ENCODE measurements around the gene TTC39C.
"Not testable (repeated sequence)": the region's sequence is repeated elsewhere in the genome, so short reads cannot be mapped to it uniquely, and the experiment has no call there.

TTC39C gene

DNA sequence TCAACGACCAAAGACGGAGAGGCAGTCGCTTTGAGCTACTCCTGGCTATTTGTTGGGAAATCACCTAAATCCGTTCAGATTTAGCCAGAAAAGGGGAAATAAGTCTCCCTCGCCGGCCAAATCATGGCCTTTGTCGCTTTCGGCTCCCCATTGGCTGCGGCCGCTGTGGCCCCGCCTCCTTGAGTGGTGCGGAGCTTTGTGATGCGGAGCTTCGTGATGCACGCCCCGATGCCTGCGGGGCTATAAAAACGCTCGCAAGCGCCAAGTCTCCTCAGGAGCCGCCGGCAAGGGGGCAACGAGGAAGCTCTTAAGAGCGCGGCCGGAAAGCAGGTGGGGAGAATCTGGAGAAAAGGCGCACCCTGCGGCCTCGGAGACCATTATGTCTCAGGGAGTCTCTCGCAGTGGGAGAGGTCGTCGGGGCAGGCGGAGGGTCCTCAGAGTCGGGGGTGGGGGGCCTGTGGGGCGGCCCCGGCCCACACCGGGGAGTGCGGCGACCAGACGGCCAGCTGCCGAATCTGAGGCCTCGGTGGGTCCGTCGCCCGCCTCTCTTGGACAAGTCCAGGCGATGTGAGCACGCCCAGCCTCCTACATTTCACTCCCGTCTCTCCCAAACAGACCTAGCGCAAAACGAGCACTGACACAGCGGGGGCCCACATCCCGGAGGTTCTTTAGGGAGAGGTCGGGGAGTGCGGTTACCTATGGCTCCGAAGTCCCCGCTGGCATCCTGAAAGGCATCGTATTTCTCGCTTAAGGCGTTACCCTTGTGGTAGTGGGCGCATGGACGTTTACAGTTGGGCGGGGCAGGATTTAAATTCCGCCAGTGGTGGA, 124.4 kb downstream of the TTC39C start, which contains the start of gene CABYR:
Gene CABYR, plus strand, starts transcription at position 274 of the 828 bp plus-strand sequence. CDS start 4,053 bp downstream, outside the sequence.
- TF ChIP-seq SUZ12 (IDR thresholded peaks at IDR 0.05; ENCODE audit: extremely low read depth, insufficient read depth, insufficient read length) (no peak), ZNF274 (IDR thresholded peaks at IDR 0.05; ENCODE audit: low read depth, low read length) (no peak)
- Histone ChIP-seq H3K4me3 (ENCODE audit: insufficient read length, low read depth) (peak within 1 kb of the TSS; percentile 61), H3K36me3 (ENCODE audit: insufficient read depth, insufficient read length, low read length) (peaks cover 6% of the 10 kb centered on the region), H3K4me1 (ENCODE audit: insufficient read depth, insufficient read length) (no peaks in the 10 kb centered on the region), H3K9me3 (ENCODE audit: insufficient read depth, low read length) (no peaks in the 10 kb centered on the region), H3K27me3 (ENCODE audit: insufficient read depth, insufficient read length) (no peaks in the 10 kb centered on the region), H3K9ac (ENCODE audit: insufficient read length, low read depth) (peak within 1 kb of the TSS; percentile 80)
- DNase-seq (ENCODE audit: low read depth, low spot score): peak; percentile 83

DNA sequence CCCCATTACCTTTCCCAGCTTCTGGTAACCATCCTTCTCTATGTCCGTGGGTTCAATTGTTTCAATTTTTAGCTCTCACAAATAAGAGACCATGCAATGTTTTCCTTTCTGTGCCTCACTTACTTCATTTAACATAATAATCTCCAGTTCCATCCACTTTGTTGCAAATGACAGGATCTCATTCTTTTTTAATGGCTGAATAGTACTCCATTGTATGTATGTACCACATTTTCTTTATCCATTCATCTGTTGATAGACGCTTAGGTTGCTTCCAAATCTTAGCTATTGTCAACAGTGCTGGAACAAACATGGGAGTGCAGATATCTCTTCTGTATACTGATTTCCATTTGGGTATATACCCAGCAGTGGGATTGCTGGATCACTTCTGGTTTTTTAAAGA, 126.1 kb downstream of the TTC39C start:
- Histone ChIP-seq H3K36me3 (ENCODE audit: insufficient read depth, insufficient read length, low read length) (peaks cover 22% of the 10 kb centered on the region), H3K4me1 (ENCODE audit: insufficient read depth, insufficient read length) (no peaks in the 10 kb centered on the region), H3K9me3 (ENCODE audit: insufficient read depth, low read length) (no peaks in the 10 kb centered on the region), H3K27me3 (ENCODE audit: insufficient read depth, insufficient read length) (no peaks in the 10 kb centered on the region), H3K9ac (ENCODE audit: insufficient read length, low read depth) (no peak overlapping the region), H3K4me3 (ENCODE audit: insufficient read length, low read depth) (no peak overlapping the region)
- TF ChIP-seq YY1 (IDR thresholded peaks at IDR 0.05; ENCODE audit: insufficient read depth, insufficient read length): no peak
- TF ChIP-seq ZNF274 (IDR thresholded peaks at IDR 0.05; ENCODE audit: low read depth, low read length): no peak
- no peak for TF ChIP-seq SUZ12 (IDR thresholded peaks at IDR 0.05; ENCODE audit: extremely low read depth, insufficient read depth, insufficient read length)
- no peak for DNase-seq (ENCODE audit: low read depth, low spot score)

GRCh38 chr18:24142376-24142775, 127.8 kb downstream of the TTC39C start:
- TF ChIP-seq YY1 (IDR thresholded peaks at IDR 0.05; ENCODE audit: insufficient read depth, insufficient read length) (no peak), ZNF274 (IDR thresholded peaks at IDR 0.05; ENCODE audit: low read depth, low read length) (no peak), SUZ12 (IDR thresholded peaks at IDR 0.05; ENCODE audit: extremely low read depth, insufficient read depth, insufficient read length) (no peak)
- DNase-seq (ENCODE audit: low read depth, low spot score): no peak
- no peaks in the 10 kb centered on the region for H3K27me3 ChIP-seq (ENCODE audit: insufficient read depth, insufficient read length)
- H3K9ac ChIP-seq (ENCODE audit: insufficient read length, low read depth): no peak overlapping the region
- H3K36me3 ChIP-seq (ENCODE audit: insufficient read depth, insufficient read length, low read length): peaks cover 28% of the 10 kb centered on the region
- H3K9me3 ChIP-seq (ENCODE audit: insufficient read depth, low read length): no peaks in the 10 kb centered on the region
- H3K4me3 ChIP-seq (ENCODE audit: insufficient read length, low read depth): no peak overlapping the region
- H3K4me1 ChIP-seq (ENCODE audit: insufficient read depth, insufficient read length): no peaks in the 10 kb centered on the region

GRCh38 chr18:24149591-24149990, 135.0 kb downstream of the TTC39C start:
- H3K4me3 ChIP-seq (ENCODE audit: insufficient read length, low read depth); H3K4me1 ChIP-seq (ENCODE audit: insufficient read depth, insufficient read length); H3K9me3 ChIP-seq (ENCODE audit: insufficient read depth, low read length); DNase-seq (ENCODE audit: low read depth, low spot score); H3K27me3 ChIP-seq (ENCODE audit: insufficient read depth, insufficient read length); H3K9ac ChIP-seq (ENCODE audit: insufficient read length, low read depth): not testable (repeated sequence)
- peaks cover 47% of the 10 kb centered on the region for H3K36me3 ChIP-seq (ENCODE audit: insufficient read depth, insufficient read length, low read length)

DNA sequence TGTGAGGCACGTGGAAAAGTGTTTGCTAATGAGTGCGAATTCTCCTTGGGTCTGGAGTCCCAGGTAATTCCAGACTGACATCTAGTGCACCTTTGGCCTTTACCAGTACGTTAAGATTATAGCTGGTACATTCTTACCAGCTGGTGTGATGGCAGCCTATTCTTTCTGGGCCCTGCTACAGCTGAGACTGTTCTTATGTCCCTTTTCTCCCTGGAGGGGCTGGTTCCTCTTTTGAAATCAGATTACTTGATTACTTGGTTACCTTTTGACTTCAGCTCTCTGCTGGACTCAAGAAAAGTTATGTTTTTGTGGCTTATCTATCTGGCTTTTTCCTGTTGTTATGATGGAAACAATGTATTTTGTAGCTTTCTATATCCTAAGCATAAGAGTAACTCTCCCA, 138.8 kb downstream of the TTC39C start:
- TF ChIP-seq SUZ12 (IDR thresholded peaks at IDR 0.05; ENCODE audit: extremely low read depth, insufficient read depth, insufficient read length) (no peak), YY1 (IDR thresholded peaks at IDR 0.05; ENCODE audit: insufficient read depth, insufficient read length) (no peak), ZNF274 (IDR thresholded peaks at IDR 0.05; ENCODE audit: low read depth, low read length) (no peak)
- no peak overlapping the region for H3K4me3 ChIP-seq (ENCODE audit: insufficient read length, low read depth)
- no peaks in the 10 kb centered on the region; the same call in 1 of the 2 replicates for H3K9me3 ChIP-seq (ENCODE audit: insufficient read depth, low read length)
- DNase-seq (ENCODE audit: low read depth, low spot score): no peak
- H3K36me3 ChIP-seq (ENCODE audit: insufficient read depth, insufficient read length, low read length): peaks cover 46% of the 10 kb centered on the region
- H3K27me3 ChIP-seq (ENCODE audit: insufficient read depth, insufficient read length): no peaks in the 10 kb centered on the region
- no peak overlapping the region for H3K9ac ChIP-seq (ENCODE audit: insufficient read length, low read depth)
- H3K4me1 ChIP-seq (ENCODE audit: insufficient read depth, insufficient read length): no peaks in the 10 kb centered on the region

- TF ChIP-seq SUZ12 (IDR thresholded peaks at IDR 0.05; ENCODE audit: extremely low read depth, insufficient read depth, insufficient read length) (no peak), YY1 (IDR thresholded peaks at IDR 0.05; ENCODE audit: insufficient read depth, insufficient read length) (no peak), ZNF274 (IDR thresholded peaks at IDR 0.05; ENCODE audit: low read depth, low read length) (no peak)
- Histone ChIP-seq H3K4me1 (ENCODE audit: insufficient read depth, insufficient read length) (no peaks in the 10 kb centered on the region), H3K4me3 (ENCODE audit: insufficient read length, low read depth) (no peak overlapping the region), H3K9me3 (ENCODE audit: insufficient read depth, low read length) (no peaks in the 10 kb centered on the region), H3K27me3 (ENCODE audit: insufficient read depth, insufficient read length) (no peaks in the 10 kb centered on the region), H3K36me3 (ENCODE audit: insufficient read depth, insufficient read length, low read length) (peaks cover 69% of the 10 kb centered on the region), H3K9ac (ENCODE audit: insufficient read length, low read depth) (no peak overlapping the region)
- DNase-seq (ENCODE audit: low read depth, low spot score): no peak
Measured at GRCh38 chr18:24157855-24158254, 143.3 kb downstream of the TTC39C start.

DNA sequence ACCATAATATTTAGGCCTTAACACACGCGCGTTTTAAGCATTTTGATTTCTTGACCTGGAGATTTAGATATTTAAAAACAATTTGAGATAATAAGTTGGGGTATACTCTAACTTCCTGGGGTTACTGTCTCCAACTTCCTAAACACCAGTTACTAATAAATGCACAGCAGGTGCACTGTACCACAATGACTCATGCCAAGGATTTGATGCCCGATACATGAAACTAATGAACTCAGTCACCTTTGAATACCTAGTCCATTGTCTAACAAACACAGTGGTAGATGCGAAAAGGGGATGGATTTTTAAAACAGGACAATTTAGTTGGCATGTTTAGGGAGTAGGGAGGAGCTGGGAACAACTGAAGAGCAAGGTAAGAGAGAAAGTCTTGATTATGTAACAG, 145.5 kb downstream of the TTC39C start:
- TF ChIP-seq SUZ12 (IDR thresholded peaks at IDR 0.05; ENCODE audit: extremely low read depth, insufficient read depth, insufficient read length) (no peak), YY1 (IDR thresholded peaks at IDR 0.05; ENCODE audit: insufficient read depth, insufficient read length) (no peak), ZNF274 (IDR thresholded peaks at IDR 0.05; ENCODE audit: low read depth, low read length) (no peak)
- DNase-seq (ENCODE audit: low read depth, low spot score): no peak
- no peak overlapping the region for H3K9ac ChIP-seq (ENCODE audit: insufficient read length, low read depth)
- H3K27me3 ChIP-seq (ENCODE audit: insufficient read depth, insufficient read length): no peaks in the 10 kb centered on the region
- H3K4me1 ChIP-seq (ENCODE audit: insufficient read depth, insufficient read length): peaks cover 2% of the 10 kb centered on the region
- H3K36me3 ChIP-seq (ENCODE audit: insufficient read depth, insufficient read length, low read length): peaks cover 74% of the 10 kb centered on the region
- H3K4me3 ChIP-seq (ENCODE audit: insufficient read length, low read depth): no peak overlapping the region
- no peaks in the 10 kb centered on the region for H3K9me3 ChIP-seq (ENCODE audit: insufficient read depth, low read length)

Measured in NT2/D1 (cell line).